Thoracic aorta (tissue), 2 donors: ENCODE measurements around the gene PLA2R1. TPM values are rescaled to one million over a fixed set of nuclear protein-coding genes. Genes with fewer than 3 reads are reported as not detected.

Experiments used
- ATAC-seq: fragments of 150-250 bp; one replicate; pipeline ENCODE4 v1.8.0; 2017; ENCODE audit warnings: low read depth; ENCODE audit not compliant: insufficient number of reproducible peaks, low FRiP score
- DNase-seq: peaks from one replicate; pipeline ENCODE4 v3.0.0-alpha.2; 2020; ENCODE audit warnings: low spot score
- H3K27ac ChIP-seq, 2 donors: fragments of 200-600 bp; sonication (generic); 1 replicate in 1 of 2; 2 replicates in 1 of 2; pipeline ENCODE4 v1.5.1; 2016; ENCODE audit warnings: mild to moderate bottlenecking in 2 of 2, moderate library complexity in 2 of 2
- H3K27me3 ChIP-seq: fragments of 200-600 bp; sonication (generic); replicated peaks from 2 replicates; pipeline ENCODE4 v1.6.0; 2016; ENCODE audit warnings: mild to moderate bottlenecking; ENCODE audit not compliant: insufficient read depth
- H3K36me3 ChIP-seq: fragments of 200-600 bp; sonication (generic); one replicate; pipeline ENCODE4 v1.5.1; 2016
- H3K4me1 ChIP-seq, 2 donors: fragments of 200-600 bp; sonication (generic); 1 replicate in 1 of 2; 2 replicates in 1 of 2; pipeline versions ENCODE4 v1.5.1 to v1.6.0; 2016; ENCODE audit warnings: low read depth in 2 of 2, mild to moderate bottlenecking in 1 of 2; ENCODE audit not compliant: control insufficient read depth in 1 of 2
- H3K4me3 ChIP-seq: fragments of 200-600 bp; sonication (generic); 2 replicates; pipeline ENCODE4 v1.5.1; 2016; ENCODE audit warnings: mild to moderate bottlenecking
- H3K9me3 ChIP-seq: fragments of 200-600 bp; sonication (generic); 2 replicates; pipeline ENCODE4 v1.5.1; 2016
- total RNA-seq, 2 donors: library from RNA; depleted of rRNA; stranded (reverse); fragments of >200 nt; gene quantifications; one replicate each; pipeline versions ENCODE4 v1.1.0 to v1.2.3, GENCODE V29; 2016
- TF ChIP-seq, protein P1 (sequence below): fragments of 200-600 bp; sonication (generic); IDR thresholded peaks from one replicate; pipeline ENCODE4 v1.5.1; 2019; ENCODE audit warnings: antibody characterized with exemption

PLA2R1 gene
- total RNA-seq, 2 donors from 2014 or later = 28.3 to 28.7 TPM

DNA sequence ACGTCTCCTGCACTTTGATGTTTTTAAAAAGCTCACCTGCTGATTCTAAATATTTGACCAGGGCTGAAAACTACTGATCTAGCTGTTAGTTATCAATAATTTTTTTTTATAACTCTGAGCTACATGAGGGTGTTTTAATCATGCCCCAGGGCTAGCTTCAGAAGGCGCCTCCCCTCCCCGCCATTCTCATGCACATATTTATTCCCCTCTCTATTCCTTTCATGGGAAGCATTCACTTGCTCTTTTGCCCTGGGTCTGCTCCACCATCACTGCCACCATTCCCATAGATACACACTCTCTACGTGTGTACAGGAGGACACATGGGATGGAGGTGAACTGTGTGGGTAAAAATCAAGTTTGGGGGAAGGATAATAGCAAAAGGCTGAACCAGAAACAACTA, 101.0 kb downstream of the PLA2R1 start:
- Histone ChIP-seq H3K36me3 (no peaks in the 10 kb centered on the region), H3K27ac (no peak overlapping the region), H3K4me1 (peaks cover 4 to 16% of the 10 kb centered on the region in 2 donors), H3K4me3 (no peak overlapping the region), H3K27me3 (no peaks in the 10 kb centered on the region), H3K9me3 (no peaks in the 10 kb centered on the region)
- DNase-seq (no peak), ATAC-seq (no peak)
- TF ChIP-seq, protein P1, sequence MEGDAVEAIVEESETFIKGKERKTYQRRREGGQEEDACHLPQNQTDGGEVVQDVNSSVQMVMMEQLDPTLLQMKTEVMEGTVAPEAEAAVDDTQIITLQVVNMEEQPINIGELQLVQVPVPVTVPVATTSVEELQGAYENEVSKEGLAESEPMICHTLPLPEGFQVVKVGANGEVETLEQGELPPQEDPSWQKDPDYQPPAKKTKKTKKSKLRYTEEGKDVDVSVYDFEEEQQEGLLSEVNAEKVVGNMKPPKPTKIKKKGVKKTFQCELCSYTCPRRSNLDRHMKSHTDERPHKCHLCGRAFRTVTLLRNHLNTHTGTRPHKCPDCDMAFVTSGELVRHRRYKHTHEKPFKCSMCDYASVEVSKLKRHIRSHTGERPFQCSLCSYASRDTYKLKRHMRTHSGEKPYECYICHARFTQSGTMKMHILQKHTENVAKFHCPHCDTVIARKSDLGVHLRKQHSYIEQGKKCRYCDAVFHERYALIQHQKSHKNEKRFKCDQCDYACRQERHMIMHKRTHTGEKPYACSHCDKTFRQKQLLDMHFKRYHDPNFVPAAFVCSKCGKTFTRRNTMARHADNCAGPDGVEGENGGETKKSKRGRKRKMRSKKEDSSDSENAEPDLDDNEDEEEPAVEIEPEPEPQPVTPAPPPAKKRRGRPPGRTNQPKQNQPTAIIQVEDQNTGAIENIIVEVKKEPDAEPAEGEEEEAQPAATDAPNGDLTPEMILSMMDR = no peak

DNA sequence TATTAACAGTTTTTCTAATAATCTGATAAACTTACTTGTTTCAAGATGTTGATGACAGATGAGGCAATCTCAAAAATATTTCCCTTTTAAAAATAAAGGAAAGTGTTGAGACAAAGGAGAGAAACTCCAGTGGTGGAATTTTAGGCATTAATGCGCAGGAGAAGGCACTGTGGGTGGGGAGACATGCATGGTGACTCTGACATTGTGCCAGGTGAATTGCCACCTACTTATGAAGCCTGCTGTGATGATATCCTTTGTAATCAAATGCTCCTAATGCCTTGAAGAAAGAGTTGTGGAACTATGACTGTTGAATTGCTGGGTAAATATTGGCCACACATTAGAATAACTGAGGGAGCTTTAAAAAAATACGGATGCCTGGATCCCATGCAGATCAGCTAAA, 101.4 kb downstream of the PLA2R1 start:
- Histone ChIP-seq H3K36me3 (no peaks in the 10 kb centered on the region), H3K4me3 (no peak overlapping the region), H3K4me1 (peaks cover 4 to 16% of the 10 kb centered on the region in 2 donors), H3K27ac (no peak overlapping the region), H3K9me3 (no peaks in the 10 kb centered on the region), H3K27me3 (no peaks in the 10 kb centered on the region)
- DNase-seq = no peak
- no peak for ATAC-seq
- TF ChIP-seq, protein P1 = no peak

DNA sequence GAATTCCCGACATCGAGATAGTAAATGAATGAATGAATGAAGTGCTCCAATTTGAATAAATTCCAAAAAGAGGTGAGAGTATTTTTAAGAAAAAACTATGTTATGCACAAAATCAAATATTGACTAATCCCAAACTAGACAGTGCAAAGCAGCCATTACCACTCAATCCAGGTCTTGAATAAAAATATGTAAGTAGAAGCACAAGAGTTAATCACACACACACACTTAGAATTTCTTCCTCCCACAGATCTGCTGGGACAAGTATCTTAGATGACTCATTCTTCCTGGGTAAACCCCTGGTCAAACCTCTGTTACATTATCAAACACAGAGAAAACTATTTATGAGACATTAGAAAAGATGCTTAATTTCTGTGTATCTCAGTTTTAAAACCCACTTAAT, 102.0 kb downstream of the PLA2R1 start:
- H3K9me3 ChIP-seq = no peaks in the 10 kb centered on the region
- no peak for ATAC-seq
- TF ChIP-seq, protein P1 = no peak
- no peak overlapping the region for H3K4me3 ChIP-seq
- no peak overlapping the region for H3K27ac ChIP-seq
- peaks cover 4 to 16% of the 10 kb centered on the region in 2 donors for H3K4me1 ChIP-seq
- H3K27me3 ChIP-seq = no peaks in the 10 kb centered on the region
- DNase-seq = no peak
- no peaks in the 10 kb centered on the region for H3K36me3 ChIP-seq

DNA sequence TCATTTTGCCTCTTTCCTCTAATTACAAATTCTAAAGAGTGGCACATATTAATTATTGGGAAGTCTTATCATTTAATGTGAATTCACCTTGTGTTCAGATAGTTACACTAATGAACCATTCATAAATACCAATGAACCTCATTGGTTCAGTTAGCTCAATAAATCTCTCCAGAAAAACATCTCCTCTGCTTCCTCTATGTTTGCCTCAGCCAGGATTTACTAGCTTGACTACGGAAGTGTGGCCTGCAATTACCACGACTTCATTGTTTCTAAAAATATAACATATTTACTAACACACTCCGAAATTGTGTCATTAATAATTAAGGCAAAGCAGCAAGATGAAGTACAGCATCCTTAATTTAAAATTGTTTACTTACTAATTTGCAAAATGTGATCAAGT, 103.3 kb downstream of the PLA2R1 start:
- TF ChIP-seq, protein P1 = no peak
- H3K27me3 ChIP-seq = no peaks in the 10 kb centered on the region
- H3K4me1 ChIP-seq = peaks cover 4 to 16% of the 10 kb centered on the region in 2 donors
- H3K9me3 ChIP-seq = no peaks in the 10 kb centered on the region
- DNase-seq (no peak), ATAC-seq (no peak)
- H3K4me3 ChIP-seq = no peak overlapping the region
- H3K36me3 ChIP-seq = no peaks in the 10 kb centered on the region
- H3K27ac ChIP-seq = no peak overlapping the region

DNA sequence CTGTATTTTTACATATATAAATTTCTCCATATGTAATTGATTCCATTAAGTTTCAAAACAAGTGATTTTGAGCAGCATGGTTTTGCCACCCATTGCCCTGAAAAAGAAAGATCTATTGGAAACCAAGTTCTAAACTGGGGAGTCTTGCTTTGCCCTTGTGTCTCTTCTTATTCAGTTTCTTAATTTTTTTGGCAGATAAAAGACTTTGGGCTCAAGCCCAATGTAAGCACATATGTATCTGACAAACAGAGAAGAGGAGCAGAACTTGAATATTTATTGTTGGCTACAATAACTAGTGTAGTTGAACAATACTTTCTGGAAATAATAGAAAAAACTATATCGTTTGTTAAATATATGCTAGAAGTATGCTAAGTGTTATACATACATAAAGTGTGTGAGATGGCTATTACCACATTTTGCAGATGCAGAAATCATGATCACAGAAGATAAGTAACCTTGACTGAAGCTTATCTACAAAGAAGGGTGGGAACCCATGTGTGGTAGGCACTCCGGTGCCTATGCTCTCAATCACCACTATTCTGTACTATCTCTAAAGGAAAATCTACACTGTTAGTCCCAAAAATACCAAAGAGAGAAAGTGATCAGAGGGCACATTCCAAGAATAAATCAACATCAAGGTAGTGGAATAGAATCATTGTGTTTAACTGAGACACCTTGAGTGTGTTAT, 109.1 kb downstream of the PLA2R1 start:
- Histone ChIP-seq H3K36me3 (no peaks in the 10 kb centered on the region), H3K27me3 (no peaks in the 10 kb centered on the region), H3K27ac (no peak overlapping the region), H3K4me1 (no peaks in the 10 kb centered on the region), H3K9me3 (no peaks in the 10 kb centered on the region), H3K4me3 (no peak overlapping the region)
- ATAC-seq (no peak), DNase-seq (no peak)
- TF ChIP-seq, protein P1 = no peak
